MG63 (cell line): ENCODE measurements around the gene FOXL2NB. TPM values are rescaled to one million over a fixed set of nuclear protein-coding genes. Genes with fewer than 3 reads are reported as not detected.
A peak's percentile ranks its signal among the peaks of the same experiment; 100 is the strongest.

Experiments used
- DNase-seq: peaks from one replicate; pipeline ENCODE4 v3.0.0-alpha.2; 2020
- H3K27me3 ChIP-seq: fragments of 250-450 bp; sonication (Bioruptor Pico); 2 replicates; pipeline ENCODE4 v1.5.1; 2020; ENCODE audit warnings: mild to moderate bottlenecking, moderate library complexity
- H3K36me3 ChIP-seq: fragments of 250-450 bp; sonication (Bioruptor Pico); 2 replicates; pipeline ENCODE4 v1.5.1; 2020; ENCODE audit warnings: mild to moderate bottlenecking, moderate library complexity
- H3K4me3 ChIP-seq: fragments of 250-450 bp; sonication (Bioruptor Pico); 2 replicates; pipeline ENCODE4 v1.5.1; 2020; ENCODE audit warnings: mild to moderate bottlenecking, moderate library complexity
- H3K9me3 ChIP-seq: fragments of 250-450 bp; sonication (Bioruptor Pico); 2 replicates; pipeline ENCODE4 v1.5.1; 2020; ENCODE audit warnings: mild to moderate bottlenecking, moderate library complexity
- total RNA-seq: library from RNA; depleted of rRNA; stranded (reverse); fragments of >200 nt; shearing (Covaris generic); gene quantifications from 2 replicates; pipeline ENCODE4 v1.2.3, GENCODE V29; 2014; ENCODE audit warnings: low replicate concordance; rRNA removed

FOXL2NB gene
- not detected in 2 replicates for total RNA-seq

GRCh38 chr3:138946663-138947494 lies at the start of gene FOXL2NB, which contains the start of gene FOXL2:
FOXL2NB (plus strand) TSS chr3:138947217; CDS start chr3:138947365, 148 bp downstream.
FOXL2 (minus strand) TSS chr3:138947137; CDS start chr3:138946722, 415 bp downstream.
- DNase-seq: no peak
- Histone ChIP-seq H3K27me3 (no peaks in the 10 kb centered on the region; the same call in 1 of the 2 replicates), H3K4me3 (no peak within 1 kb of the TSS), H3K9me3 (no peaks in the 10 kb centered on the region), H3K36me3 (no peaks in the 10 kb centered on the region)

- Histone ChIP-seq H3K36me3 (no peaks in the 10 kb centered on the region), H3K9me3 (no peaks in the 10 kb centered on the region), H3K4me3 (no peak overlapping the region), H3K27me3 (no peaks in the 10 kb centered on the region)
- peak; percentile 77 for DNase-seq
These were observed 48.7 kb upstream of the FOXL2NB start for GRCh38 chr3:138898301-138898700.

GRCh38 chr3:138898708-138899107 lies 48.3 kb upstream of the FOXL2NB start:
- Histone ChIP-seq H3K27me3 (no peaks in the 10 kb centered on the region), H3K36me3 (no peaks in the 10 kb centered on the region), H3K4me3 (no peak overlapping the region), H3K9me3 (no peaks in the 10 kb centered on the region)
- no peak for DNase-seq

GRCh38 chr3:138899351-138899991 lies 47.5 kb upstream of the FOXL2NB start:
- DNase-seq: no peak
- H3K4me3 ChIP-seq: no peak overlapping the region
- H3K9me3 ChIP-seq: no peaks in the 10 kb centered on the region
- H3K36me3 ChIP-seq: no peaks in the 10 kb centered on the region
- no peaks in the 10 kb centered on the region for H3K27me3 ChIP-seq

DNA sequence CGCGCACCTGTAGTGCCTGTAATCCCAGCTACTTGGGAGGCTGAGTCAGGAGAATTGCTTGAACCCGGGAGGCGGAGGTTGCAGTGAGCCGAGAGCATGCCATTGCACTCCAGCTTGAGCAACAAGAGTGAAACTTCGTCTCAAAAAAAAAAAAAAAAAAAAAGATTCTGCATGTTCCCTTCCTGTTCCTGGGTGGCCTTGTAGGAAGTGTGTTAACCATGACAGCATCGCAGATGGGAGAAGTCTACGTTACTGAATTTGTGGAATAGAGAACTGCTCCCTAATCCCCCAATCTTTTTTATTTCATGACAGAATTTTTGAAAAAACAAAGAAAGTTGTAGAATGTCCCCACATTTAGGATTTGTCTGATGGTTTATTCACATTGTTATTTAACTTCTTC lies 45.5 kb upstream of the FOXL2NB start:
- H3K9me3 ChIP-seq: no peaks in the 10 kb centered on the region
- H3K27me3 ChIP-seq: no peaks in the 10 kb centered on the region
- H3K36me3 ChIP-seq: no peaks in the 10 kb centered on the region
- no peak for DNase-seq
- no peak overlapping the region for H3K4me3 ChIP-seq

DNA sequence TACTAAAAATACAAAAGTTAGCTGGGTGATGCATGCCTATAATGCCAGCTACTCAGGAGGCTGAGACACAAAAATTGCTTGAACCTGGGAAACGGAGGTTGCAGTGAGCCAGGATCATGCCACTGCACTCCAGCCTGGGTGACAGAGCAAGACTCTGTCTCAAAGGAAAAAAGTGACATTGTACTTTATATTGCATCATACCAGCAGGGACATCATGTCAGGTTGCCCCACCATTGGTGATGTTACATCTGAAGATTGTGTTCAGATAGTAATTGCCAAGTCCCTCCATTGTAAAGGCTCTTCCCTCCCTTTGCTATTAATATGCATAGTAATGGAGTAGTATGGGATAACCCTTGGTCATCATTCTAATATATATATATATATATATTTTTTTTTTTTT lies 44.8 kb upstream of the FOXL2NB start:
- no peaks in the 10 kb centered on the region for H3K36me3 ChIP-seq
- no peak overlapping the region for H3K4me3 ChIP-seq
- no peaks in the 10 kb centered on the region for H3K9me3 ChIP-seq
- H3K27me3 ChIP-seq: no peaks in the 10 kb centered on the region
- DNase-seq: no peak

- H3K4me3 ChIP-seq: no peak overlapping the region
- no peaks in the 10 kb centered on the region for H3K9me3 ChIP-seq
- no peaks in the 10 kb centered on the region; the same call in 1 of the 2 replicates for H3K27me3 ChIP-seq
- no peaks in the 10 kb centered on the region for H3K36me3 ChIP-seq
- no peak for DNase-seq
These were observed 39.5 kb upstream of the FOXL2NB start for GRCh38 chr3:138907539-138907938.

DNA sequence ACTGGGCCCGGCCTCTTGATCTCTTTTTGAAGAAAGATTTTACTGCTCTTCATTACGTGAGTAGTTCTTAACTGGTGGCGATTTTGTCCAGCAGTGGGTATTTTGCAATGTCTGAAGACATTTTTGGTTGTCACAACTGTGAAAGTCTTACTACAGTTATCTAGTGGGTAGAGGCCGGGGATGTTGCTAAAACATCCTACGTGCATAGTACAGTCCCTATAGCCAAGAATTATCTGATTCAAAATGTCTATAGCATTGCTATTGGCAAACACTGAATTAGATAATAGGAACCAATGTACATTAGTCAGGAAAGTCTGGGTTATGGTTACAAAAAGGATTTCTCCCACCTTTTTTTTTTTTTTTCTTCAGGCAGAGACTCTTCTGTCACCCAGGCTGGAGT lies 38.2 kb upstream of the FOXL2NB start:
- no peak overlapping the region for H3K4me3 ChIP-seq
- H3K27me3 ChIP-seq: no peaks in the 10 kb centered on the region; the same call in 1 of the 2 replicates

GRCh38 chr3:138909904-138910303 lies 37.1 kb upstream of the FOXL2NB start:
- DNase-seq: no peak
- Histone ChIP-seq H3K4me3 (no peak overlapping the region), H3K36me3 (no peaks in the 10 kb centered on the region), H3K9me3 (no peaks in the 10 kb centered on the region), H3K27me3 (no peaks in the 10 kb centered on the region; the same call in 1 of the 2 replicates)

More for the DNA sequence above, 38.2 kb upstream of the FOXL2NB start:
- Histone ChIP-seq H3K9me3 (no peaks in the 10 kb centered on the region), H3K36me3 (no peaks in the 10 kb centered on the region)
- no peak for DNase-seq

DNA sequence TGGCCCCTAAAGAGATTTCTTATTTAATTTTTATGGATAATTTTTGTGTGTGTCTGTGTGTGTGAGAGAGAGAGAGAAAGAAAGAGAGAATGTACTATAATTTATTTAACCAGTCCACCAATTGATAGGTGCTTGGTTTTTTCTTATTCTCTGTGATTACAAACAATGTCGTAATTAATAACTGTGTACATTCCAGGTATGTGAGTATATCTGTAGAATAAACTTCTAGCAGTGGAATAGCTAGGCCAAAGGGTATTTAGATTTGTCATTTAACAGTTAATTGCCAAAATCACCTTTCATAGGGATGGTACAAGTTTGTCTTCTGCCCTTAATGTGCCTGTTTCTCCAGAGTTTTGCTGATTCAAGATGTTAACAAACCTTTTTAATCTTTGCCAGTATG lies 35.4 kb upstream of the FOXL2NB start:
- no peak overlapping the region for H3K4me3 ChIP-seq
- no peak for DNase-seq
- no peaks in the 10 kb centered on the region; the same call in 1 of the 2 replicates for H3K27me3 ChIP-seq
- H3K9me3 ChIP-seq: no peaks in the 10 kb centered on the region
- no peaks in the 10 kb centered on the region for H3K36me3 ChIP-seq

GRCh38 chr3:138912237-138912636 lies 34.8 kb upstream of the FOXL2NB start:
- DNase-seq: no peak
- no peak overlapping the region for H3K4me3 ChIP-seq
- no peaks in the 10 kb centered on the region for H3K36me3 ChIP-seq
- H3K27me3 ChIP-seq: no peaks in the 10 kb centered on the region; the same call in 1 of the 2 replicates
- H3K9me3 ChIP-seq: no peaks in the 10 kb centered on the region

DNA sequence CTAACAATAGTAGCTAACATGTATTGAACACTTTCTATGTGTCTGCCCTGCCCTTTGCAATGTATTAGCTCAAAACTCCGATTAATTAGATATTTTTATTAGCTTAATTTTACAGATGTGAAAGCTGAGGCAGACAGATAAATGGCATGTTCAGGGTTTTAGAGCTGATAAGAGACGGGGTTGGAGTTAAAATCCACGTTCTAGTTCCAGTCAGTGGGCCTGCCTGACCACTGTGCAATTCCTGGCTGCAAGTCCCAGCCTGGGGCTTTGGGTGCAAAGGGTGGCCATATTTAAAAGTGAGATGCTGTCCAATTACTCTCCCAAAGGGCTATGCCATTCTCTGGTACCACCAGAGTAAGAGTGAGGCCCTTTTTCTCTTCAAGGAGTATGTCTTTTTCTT lies 33.3 kb upstream of the FOXL2NB start:
- Histone ChIP-seq H3K9me3 (no peaks in the 10 kb centered on the region), H3K36me3 (no peaks in the 10 kb centered on the region), H3K27me3 (no peaks in the 10 kb centered on the region; the same call in 1 of the 2 replicates), H3K4me3 (no peak overlapping the region)
- DNase-seq: no peak

GRCh38 chr3:138914870-138915502 lies 32.0 kb upstream of the FOXL2NB start:
- H3K27me3 ChIP-seq: no peaks in the 10 kb centered on the region
- no peaks in the 10 kb centered on the region for H3K36me3 ChIP-seq
- H3K4me3 ChIP-seq: peak overlapping the region; percentile 72
- no peaks in the 10 kb centered on the region for H3K9me3 ChIP-seq
- DNase-seq: no peak

GRCh38 chr3:138915503-138916498 lies 31.2 kb upstream of the FOXL2NB start:
- Histone ChIP-seq H3K9me3 (no peaks in the 10 kb centered on the region), H3K36me3 (no peaks in the 10 kb centered on the region), H3K27me3 (no peaks in the 10 kb centered on the region), H3K4me3 (peak overlapping the region; percentile 72)
- DNase-seq: peak; percentile 98

DNA sequence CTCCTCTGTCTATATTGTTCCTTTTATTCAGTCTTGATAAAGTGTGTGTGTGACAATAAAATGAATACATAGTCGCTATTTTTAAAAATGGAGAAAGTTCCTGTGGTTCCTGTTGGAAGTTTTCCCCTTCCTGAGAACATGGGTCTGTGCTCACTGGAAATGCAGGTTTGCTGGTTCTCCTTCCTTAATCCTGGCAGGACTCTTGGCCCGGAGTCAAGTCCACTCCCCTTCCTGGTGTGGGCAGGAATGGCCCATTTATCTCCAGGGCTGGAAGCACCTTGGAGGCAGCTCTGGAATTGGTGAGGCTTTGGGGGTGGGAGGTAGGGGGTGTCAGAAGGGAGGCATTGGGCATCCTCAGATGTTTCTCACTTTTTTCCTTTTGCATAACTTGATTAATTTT lies 30.2 kb upstream of the FOXL2NB start:
- peak; percentile 43 for DNase-seq
- H3K36me3 ChIP-seq: no peaks in the 10 kb centered on the region

DNA sequence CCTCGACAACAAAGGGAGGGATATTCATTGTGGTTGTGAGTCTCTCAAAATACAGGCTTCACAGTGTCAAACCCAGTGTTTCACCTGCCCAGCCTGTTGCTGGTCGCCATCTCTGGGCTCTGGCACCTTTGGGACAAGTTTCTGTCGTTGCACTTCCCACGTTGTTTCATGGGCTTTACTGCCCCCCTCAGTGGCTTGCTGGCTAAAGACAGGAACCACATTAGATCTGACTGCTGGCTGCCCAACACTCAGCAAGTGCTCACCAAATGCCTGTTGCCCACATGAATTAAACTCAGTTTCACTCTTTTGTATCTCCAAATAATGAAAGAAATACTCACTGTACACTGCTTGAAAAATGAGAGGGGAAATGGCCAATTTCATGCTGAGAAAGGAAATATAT lies 27.7 kb upstream of the FOXL2NB start:
- Histone ChIP-seq H3K4me3 (no peak overlapping the region), H3K9me3 (no peaks in the 10 kb centered on the region), H3K36me3 (no peaks in the 10 kb centered on the region), H3K27me3 (no peaks in the 10 kb centered on the region)
- no peak for DNase-seq

More for the DNA sequence above, 30.2 kb upstream of the FOXL2NB start:
- Histone ChIP-seq H3K4me3 (no peak overlapping the region), H3K27me3 (no peaks in the 10 kb centered on the region), H3K9me3 (no peaks in the 10 kb centered on the region)
